ENCODE measurements around the gene GNL1. TPM values are rescaled to one million over a fixed set of nuclear protein-coding genes. Genes with fewer than 3 reads are reported as not detected.

GNL1 gene
- total and polyA plus RNA-seq, 4 donors = 10.1 to 18.2 (median 13.2) TPM

- TF ChIP-seq CTCF (IDR thresholded peaks at IDR 0.05; ENCODE audit: low read depth, low read length, missing input control) (no peak), SP1 (IDR thresholded peaks at IDR 0.05) (peak; percentile 73)
Observed at GRCh38 chr6:30515944-30516753, 40.1 kb downstream of the GNL1 start (continued).

DNA sequence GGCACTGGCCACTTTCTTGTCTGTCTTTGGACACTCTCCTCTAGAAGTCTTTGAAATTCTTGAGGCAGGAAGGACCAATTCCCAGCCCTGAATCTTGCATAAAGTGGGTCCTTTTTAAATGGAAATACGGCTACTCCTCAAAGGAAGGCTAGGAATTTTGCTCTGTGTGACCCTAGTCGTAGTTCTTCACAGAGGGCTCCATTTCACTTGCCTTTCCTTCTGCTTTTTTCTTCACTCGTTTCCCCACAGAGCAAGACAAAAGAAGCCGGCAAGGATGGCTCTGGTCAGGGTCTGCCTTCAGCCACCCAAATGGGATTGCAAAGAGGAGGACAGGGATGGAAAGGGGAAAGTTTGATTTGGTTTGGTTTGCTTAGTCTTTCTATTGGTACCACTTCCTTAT, 41.2 kb downstream of the GNL1 start:
- peak overlapping the region; percentile 47 to 87 for H3K27ac ChIP-seq (ENCODE audit: low read depth in 1 of 2, low read length in 2 of 2)
- no peak overlapping the region for H3K9ac ChIP-seq (ENCODE audit: low read depth in 1 of 2, low read length in 2 of 2)
- no peaks in the 10 kb centered on the region for H3K4me1 ChIP-seq (ENCODE audit: control insufficient read depth in 4 of 4, insufficient read depth in 4 of 4, low read length in 3 of 4)
- H3K4me3 ChIP-seq (ENCODE audit: low read depth in 1 of 3, low read length in 3 of 3) = no peak overlapping the region
- H3K9me3 ChIP-seq (ENCODE audit: control insufficient read depth in 4 of 4, low read length in 3 of 4) = no peaks in the 10 kb centered on the region
- H3K36me3 ChIP-seq (ENCODE audit: control insufficient read depth in 4 of 4, insufficient read depth in 3 of 4, low read depth in 1 of 4, low read length in 3 of 4) = peaks cover 0 to 2% (median 0%) of the 10 kb centered on the region in 4 donors
- 67% methylated on average over 4 of the region's 4 CpGs for WGBS
- no peaks in the 10 kb centered on the region for H3K27me3 ChIP-seq (ENCODE audit: control insufficient read depth in 4 of 4, insufficient read depth in 4 of 4, low read length in 3 of 4)
- TF ChIP-seq, protein P1, sequence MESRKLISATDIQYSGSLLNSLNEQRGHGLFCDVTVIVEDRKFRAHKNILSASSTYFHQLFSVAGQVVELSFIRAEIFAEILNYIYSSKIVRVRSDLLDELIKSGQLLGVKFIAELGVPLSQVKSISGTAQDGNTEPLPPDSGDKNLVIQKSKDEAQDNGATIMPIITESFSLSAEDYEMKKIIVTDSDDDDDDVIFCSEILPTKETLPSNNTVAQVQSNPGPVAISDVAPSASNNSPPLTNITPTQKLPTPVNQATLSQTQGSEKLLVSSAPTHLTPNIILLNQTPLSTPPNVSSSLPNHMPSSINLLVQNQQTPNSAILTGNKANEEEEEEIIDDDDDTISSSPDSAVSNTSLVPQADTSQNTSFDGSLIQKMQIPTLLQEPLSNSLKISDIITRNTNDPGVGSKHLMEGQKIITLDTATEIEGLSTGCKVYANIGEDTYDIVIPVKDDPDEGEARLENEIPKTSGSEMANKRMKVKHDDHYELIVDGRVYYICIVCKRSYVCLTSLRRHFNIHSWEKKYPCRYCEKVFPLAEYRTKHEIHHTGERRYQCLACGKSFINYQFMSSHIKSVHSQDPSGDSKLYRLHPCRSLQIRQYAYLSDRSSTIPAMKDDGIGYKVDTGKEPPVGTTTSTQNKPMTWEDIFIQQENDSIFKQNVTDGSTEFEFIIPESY (IDR thresholded peaks at IDR 0.05) = no peak
- no peak for TF ChIP-seq TAF1 (conservative IDR thresholded peaks at IDR 0.05)
- no peak for TF ChIP-seq REST (IDR thresholded peaks at IDR 0.05)
- TF ChIP-seq JUND (IDR thresholded peaks at IDR 0.05) = no peak
- no peak for TF ChIP-seq YY1 (IDR thresholded peaks at IDR 0.05)
- TF ChIP-seq ATF3 (IDR thresholded peaks at IDR 0.05) = no peak
- TF ChIP-seq SP1 (IDR thresholded peaks at IDR 0.05) = no peak
- TF ChIP-seq NR2F2 (IDR thresholded peaks at IDR 0.05) = no peak
- TF ChIP-seq, protein P2, sequence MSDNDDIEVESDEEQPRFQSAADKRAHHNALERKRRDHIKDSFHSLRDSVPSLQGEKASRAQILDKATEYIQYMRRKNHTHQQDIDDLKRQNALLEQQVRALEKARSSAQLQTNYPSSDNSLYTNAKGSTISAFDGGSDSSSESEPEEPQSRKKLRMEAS (IDR thresholded peaks at IDR 0.05) = no peak
- TF ChIP-seq GABPA (IDR thresholded peaks at IDR 0.05 in 1 of 2, conservative IDR thresholded peaks at IDR 0.05 in 1 of 2) = no peak
- no peak for TF ChIP-seq FOXA2 (IDR thresholded peaks at IDR 0.05)
- TF ChIP-seq EGR1 (IDR thresholded peaks at IDR 0.05; ENCODE audit: low read depth in 2 of 2) = no peak
- no peak for TF ChIP-seq FOXA1 (IDR thresholded peaks at IDR 0.05)
- TF ChIP-seq HNF4G (IDR thresholded peaks at IDR 0.05) = no peak
- no peak for TF ChIP-seq CTCF (IDR thresholded peaks at IDR 0.05; ENCODE audit: low read depth, low read length, missing input control)
- no peak for TF ChIP-seq HNF4A (conservative IDR thresholded peaks at IDR 0.05)
- TF ChIP-seq RXRA (IDR thresholded peaks at IDR 0.05) = no peak
- no peak for TF ChIP-seq RAD21 (IDR thresholded peaks at IDR 0.05)
- DNase-seq (ENCODE audit: low spot score) = no peak
